Measurements from ENCODE around the gene CHP1.

DNA sequence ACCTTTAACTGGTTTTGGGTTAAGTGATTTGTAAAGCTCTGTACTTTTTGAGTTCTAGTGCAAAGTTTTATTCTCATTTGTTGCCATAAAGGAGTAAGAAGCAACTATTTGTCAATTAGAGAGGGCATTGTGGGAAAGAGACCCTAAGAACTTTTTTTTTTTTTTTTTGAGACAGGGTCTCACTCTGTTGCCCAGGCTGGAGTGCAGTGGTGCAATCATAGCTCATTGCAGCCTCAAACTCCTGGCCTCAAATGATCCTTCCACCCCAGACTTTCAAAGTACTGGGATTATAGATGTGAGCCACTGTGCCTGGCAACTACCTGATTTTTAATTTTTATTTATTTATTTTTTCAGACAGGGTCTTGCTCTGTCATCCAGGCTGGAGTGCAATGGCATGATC, 4.9 kb downstream of the CHP1 start:
- TF ChIP-seq, protein P1, sequence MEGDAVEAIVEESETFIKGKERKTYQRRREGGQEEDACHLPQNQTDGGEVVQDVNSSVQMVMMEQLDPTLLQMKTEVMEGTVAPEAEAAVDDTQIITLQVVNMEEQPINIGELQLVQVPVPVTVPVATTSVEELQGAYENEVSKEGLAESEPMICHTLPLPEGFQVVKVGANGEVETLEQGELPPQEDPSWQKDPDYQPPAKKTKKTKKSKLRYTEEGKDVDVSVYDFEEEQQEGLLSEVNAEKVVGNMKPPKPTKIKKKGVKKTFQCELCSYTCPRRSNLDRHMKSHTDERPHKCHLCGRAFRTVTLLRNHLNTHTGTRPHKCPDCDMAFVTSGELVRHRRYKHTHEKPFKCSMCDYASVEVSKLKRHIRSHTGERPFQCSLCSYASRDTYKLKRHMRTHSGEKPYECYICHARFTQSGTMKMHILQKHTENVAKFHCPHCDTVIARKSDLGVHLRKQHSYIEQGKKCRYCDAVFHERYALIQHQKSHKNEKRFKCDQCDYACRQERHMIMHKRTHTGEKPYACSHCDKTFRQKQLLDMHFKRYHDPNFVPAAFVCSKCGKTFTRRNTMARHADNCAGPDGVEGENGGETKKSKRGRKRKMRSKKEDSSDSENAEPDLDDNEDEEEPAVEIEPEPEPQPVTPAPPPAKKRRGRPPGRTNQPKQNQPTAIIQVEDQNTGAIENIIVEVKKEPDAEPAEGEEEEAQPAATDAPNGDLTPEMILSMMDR (IDR thresholded peaks at IDR 0.05; ENCODE audit: control extremely low read depth in 1 of 3, insufficient read depth in 1 of 3, low read depth in 1 of 3, low read length in 3 of 3): no peak
- TF ChIP-seq HDAC2 (IDR thresholded peaks at IDR 0.05; ENCODE audit: borderline replicate concordance in 1 of 2, low read depth in 2 of 2, low read length in 2 of 2) (no peak), RNF2 (IDR thresholded peaks at IDR 0.05; ENCODE audit: borderline replicate concordance, low read depth, low read length, missing control alignments, poor library complexity, severe bottlenecking) (no peak), CHD2 (IDR thresholded peaks at IDR 0.05; ENCODE audit: low read length) (no peak), ATF2 (IDR thresholded peaks at IDR 0.05; ENCODE audit: low read length) (no peak)
- TF ChIP-seq, protein P2, sequence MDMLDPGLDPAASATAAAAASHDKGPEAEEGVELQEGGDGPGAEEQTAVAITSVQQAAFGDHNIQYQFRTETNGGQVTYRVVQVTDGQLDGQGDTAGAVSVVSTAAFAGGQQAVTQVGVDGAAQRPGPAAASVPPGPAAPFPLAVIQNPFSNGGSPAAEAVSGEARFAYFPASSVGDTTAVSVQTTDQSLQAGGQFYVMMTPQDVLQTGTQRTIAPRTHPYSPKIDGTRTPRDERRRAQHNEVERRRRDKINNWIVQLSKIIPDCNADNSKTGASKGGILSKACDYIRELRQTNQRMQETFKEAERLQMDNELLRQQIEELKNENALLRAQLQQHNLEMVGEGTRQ (IDR thresholded peaks at IDR 0.05; ENCODE audit: low read length): no peak
